HG02610 (cell line): ENCODE results near the gene PPP1R36.
"Not testable (repeated sequence)": the region's sequence is repeated elsewhere in the genome, so short reads cannot be mapped to it uniquely, and the experiment has no call there.

Experiments
- ATAC-seq: cut with Tn5 transposase; IDR thresholded peaks from one replicate; pipeline ENCODE4 v1.9.1; 2021; ENCODE audit warnings: mild to moderate bottlenecking, moderate library complexity; ENCODE audit not compliant: unreplicated experiment

Gene PPP1R36

DNA sequence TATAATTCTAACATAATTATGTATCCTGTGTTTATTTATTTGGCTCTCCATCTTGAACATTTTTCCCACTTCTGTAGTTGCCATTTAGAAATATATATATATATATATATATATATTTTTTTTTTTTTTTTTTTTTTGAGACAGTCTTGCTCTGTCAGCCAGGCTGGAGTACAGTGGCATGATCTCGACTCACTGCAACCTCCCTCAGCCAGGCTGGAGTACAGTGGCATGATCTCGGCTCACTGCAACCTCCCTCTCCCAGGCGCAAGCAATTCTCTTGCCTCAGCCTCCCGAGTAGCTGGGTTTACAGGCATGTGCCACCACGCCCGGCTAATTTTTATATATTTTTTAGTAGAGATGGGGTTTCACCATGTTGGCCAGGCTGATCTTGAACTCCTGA lies 32.1 kb upstream of the PPP1R36 start:
- not testable (repeated sequence) for ATAC-seq

DNA sequence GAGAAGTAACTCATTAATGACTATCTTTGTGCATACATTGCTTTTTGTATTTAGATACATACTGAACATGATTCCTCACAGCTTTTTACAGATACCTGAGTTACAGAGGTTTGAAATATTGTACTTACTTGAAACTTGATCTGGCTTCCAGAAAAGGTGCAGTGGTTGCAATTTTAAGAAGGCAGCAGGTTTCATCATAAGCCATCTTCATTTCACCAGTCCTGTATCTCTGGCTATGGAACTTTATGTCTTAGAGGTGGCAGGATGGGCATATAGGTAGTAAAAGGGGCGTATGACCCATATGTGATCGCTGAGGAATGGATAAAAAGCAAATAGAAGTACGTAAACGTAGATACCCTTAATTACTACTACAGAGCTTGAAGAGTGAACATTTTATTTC lies 31.5 kb upstream of the PPP1R36 start:
- no peak for ATAC-seq

DNA sequence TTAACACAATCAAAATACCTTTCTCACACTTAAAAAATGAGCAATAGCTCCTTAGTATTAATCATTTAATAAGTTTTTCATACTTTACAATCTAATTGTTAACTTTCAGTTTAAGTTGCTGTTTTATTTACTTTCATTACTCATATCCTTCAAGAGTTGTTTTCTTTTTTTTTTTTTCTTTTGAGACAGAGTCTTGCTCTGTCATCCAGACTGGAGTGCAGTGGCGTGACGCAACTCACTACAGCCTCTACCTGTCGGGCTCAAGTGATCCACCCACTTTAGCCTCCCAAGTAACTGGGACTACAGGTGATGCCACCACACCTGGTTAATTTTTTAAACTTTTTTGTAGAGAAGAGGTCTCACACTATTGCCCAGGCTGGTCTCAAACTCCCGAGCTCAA lies 29.1 kb upstream of the PPP1R36 start:
- no peak for ATAC-seq

DNA sequence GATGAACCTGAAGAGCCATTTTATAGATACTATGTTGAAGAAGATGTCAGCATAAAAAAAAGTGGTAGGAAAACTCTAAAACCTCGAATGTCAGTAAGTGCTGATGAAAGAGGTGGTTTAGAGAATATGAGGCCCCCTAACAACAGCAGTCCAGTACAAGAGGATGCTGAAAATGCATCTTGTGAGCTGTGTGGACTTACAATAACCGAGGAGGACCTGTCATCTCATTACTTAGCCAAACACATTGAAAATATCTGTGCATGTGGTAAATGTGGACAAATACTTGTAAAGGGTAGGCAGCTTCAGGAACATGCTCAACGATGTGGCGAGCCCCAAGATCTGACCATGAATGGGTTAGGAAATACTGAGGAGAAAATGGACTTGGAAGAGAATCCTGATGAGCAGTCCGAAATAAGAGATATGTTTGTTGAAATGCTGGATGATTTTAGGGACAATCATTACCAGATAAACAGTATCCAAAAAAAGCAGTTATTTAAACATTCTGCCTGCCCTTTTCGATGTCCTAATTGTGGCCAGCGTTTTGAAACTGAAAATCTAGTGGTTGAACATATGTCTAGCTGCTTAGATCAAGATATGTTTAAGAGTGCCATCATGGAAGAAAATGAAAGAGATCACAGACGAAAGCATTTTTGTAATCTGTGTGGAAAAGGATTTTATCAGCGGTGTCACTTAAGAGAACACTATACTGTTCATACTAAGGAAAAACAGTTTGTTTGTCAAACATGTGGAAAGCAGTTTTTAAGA lies 27.0 kb upstream of the PPP1R36 start:
- no peak for ATAC-seq

DNA sequence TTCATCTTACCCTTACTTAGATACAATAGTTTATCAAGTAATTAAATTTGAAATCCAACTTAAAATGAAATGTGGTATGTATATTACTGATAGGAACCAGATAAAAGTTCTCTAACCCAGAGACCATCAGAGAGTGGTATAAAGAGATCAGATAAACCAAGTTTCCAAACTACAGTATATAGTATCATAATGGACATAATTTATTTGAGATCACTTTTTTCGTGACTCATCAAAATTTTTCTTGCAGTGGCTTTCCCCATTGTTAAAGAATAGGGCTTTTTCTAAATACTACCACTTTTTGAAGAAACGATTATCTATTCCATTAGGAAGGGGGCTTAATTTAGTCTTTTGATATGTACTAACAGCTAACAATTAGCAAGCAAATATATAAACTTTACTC lies 24.4 kb upstream of the PPP1R36 start:
- ATAC-seq = no peak

DNA sequence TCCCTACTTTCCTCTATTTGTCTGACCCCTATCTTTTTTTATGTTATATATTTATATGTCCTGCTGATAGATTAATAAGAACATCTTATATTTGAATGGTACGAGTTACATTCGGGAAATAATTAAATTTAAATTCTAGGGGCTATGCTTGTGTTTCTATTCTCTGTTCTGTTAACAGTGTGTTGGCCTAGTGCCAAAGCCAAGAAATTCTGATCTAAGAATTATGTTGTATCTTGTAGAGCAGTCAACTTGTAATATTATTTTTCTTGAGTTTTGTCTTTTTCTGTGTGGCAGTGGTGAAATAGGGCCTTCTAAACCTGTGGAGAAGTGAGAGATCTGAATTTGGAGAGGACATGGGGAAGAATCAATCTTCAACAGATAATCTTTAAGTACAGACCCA lies 18.2 kb upstream of the PPP1R36 start:
- ATAC-seq = no peak

DNA sequence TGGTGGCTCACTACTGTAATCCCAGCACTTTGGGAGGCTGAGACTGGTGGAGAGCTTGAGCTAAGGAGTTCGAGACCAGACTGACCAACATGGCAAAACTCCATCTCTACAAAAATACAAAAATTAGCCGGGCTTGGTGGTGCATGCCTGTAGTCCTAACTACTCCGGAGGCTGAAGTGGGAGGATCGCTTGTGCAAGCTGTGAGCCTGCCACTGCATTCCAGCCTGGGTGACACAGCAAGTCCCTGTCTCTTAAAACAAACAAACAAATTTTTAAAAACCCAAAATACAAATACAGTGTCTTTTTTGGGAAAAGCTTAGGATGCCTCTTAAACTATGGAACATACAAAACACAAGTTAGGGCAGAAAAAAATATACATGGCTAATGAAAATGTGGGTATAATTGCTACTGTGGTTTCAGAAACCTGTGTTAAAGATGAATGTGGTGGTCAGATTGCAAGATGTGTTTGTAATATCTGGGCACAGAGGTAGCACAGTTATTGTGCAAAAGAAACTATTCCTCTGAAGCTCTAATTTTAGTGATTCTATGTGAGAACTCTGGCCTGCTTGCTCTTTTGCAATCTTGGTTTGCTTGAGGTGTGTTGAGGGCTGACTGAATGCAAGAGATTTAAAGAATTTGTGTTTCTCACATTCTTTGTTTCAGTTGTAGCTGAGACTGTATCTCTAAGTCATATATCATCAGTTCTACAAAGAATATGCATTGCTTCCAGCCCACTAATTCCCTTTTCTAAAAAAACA lies 13.1 kb upstream of the PPP1R36 start:
- no peak for ATAC-seq

DNA sequence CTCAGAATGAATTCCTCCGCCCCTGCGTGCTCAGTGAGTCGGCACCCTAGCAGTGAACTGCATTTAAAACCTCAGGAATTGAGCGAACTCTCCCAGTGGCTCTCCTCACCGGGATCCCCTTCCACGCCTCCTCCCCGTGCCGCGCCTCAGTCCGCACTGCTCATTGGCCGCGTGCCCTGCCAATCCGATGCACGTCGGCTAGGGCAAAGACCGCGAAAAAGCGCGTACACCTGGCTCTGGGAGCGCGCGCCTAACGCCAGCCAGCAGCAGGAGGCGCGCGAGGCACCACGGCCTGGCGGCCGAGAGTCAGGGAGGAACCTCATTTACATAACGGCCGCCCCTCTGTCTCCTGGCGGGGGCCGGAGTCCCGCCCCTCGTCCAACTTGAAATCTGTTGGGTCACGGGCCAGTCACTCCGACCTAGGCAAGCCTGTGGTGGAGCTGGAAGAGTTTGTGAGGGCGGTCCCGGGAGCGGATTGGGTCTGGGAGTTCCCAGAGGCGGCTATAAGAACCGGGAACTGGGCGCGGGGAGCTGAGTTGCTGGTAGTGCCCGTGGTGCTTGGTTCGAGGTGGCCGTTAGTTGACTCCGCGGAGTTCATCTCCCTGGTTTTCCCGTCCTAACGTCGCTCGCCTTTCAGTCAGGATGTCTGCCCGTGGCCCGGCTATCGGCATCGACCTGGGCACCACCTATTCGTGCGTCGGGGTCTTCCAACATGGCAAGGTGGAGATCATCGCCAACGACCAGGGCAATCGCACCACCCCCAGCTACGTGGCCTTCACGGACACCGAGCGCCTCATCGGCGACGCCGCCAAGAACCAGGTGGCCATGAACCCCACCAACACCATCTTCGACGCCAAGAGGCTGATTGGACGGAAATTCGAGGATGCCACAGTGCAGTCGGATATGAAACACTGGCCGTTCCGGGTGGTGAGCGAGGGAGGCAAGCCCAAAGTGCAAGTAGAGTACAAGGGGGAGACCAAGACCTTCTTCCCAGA lies 9.3 kb upstream of the PPP1R36 start, which contains the start of gene HSPA2:
HSPA2 (plus strand) TSS at position 534 of the 995 bp plus-strand sequence; CDS start at position 643, 109 bp downstream.
- ATAC-seq = peak; percentile 96

DNA sequence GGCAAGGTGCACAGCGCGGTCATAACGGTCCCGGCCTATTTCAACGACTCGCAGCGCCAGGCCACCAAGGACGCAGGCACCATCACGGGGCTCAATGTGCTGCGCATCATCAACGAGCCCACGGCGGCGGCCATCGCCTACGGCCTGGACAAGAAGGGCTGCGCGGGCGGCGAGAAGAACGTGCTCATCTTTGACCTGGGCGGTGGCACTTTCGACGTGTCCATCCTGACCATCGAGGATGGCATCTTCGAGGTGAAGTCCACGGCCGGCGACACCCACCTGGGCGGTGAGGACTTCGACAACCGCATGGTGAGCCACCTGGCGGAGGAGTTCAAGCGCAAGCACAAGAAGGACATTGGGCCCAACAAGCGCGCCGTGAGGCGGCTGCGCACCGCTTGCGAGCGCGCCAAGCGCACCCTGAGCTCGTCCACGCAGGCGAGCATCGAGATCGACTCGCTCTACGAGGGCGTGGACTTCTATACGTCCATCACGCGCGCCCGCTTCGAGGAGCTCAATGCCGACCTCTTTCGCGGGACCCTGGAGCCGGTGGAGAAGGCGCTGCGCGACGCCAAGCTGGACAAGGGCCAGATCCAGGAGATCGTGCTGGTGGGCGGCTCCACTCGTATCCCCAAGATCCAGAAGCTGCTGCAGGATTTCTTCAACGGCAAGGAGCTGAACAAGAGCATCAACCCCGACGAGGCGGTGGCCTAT lies 8.3 kb upstream of the PPP1R36 start:
- no peak for ATAC-seq

DNA sequence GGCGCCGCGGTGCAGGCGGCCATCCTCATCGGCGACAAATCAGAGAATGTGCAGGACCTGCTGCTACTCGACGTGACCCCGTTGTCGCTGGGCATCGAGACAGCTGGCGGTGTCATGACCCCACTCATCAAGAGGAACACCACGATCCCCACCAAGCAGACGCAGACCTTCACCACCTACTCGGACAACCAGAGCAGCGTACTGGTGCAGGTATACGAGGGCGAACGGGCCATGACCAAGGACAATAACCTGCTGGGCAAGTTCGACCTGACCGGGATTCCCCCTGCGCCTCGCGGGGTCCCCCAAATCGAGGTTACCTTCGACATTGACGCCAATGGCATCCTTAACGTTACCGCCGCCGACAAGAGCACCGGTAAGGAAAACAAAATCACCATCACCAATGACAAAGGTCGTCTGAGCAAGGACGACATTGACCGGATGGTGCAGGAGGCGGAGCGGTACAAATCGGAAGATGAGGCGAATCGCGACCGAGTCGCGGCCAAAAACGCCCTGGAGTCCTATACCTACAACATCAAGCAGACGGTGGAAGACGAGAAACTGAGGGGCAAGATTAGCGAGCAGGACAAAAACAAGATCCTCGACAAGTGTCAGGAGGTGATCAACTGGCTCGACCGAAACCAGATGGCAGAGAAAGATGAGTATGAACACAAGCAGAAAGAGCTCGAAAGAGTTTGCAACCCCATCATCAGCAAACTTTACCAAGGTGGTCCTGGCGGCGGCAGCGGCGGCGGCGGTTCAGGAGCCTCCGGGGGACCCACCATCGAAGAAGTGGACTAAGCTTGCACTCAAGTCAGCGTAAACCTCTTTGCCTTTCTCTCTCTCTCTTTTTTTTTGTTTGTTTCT lies 7.6 kb upstream of the PPP1R36 start:
- ATAC-seq = no peak

DNA sequence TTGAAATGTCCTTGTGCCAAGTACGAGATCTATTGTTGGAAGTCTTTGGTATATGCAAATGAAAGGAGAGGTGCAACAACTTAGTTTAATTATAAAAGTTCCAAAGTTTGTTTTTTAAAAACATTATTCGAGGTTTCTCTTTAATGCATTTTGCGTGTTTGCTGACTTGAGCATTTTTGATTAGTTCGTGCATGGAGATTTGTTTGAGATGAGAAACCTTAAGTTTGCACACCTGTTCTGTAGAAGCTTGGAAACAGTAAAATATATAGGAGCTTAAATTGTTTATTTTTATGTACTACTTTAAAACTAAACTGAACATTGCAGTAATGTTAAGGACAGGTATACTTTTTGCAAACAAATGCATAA lies 6.9 kb upstream of the PPP1R36 start:
- ATAC-seq = no peak

DNA sequence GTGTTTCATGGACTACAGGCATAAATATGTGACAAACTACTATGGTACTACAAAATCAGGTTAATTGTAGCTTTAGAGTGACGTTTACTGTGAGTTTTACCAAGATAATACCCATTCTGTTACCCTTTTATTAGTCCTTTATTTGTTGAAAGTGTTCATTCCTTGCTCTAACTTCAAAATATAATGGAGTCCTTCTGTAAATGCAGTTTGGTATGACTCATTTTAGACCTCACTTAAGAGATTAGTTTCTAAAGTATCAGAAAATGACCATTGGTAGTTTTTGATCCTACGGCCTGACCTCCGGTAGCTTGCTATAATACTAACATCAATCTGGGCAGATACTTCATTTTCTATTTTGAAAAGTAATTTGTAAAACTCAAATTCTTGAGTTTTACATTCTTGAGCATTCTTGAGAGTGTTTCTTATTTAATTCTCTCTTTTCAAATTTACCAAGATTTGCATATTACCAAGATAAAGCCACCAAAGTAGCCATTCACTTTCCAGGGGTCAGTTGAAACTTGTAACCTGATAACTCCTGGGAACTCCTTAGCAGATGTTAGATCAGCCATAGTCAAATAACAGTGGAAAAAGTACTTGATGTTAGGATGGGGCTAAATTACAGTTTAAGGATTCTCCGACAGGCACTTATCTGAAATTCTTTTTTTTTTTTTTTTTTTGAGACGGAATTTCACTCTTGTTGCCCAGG lies 5.0 kb upstream of the PPP1R36 start:
- no peak for ATAC-seq

DNA sequence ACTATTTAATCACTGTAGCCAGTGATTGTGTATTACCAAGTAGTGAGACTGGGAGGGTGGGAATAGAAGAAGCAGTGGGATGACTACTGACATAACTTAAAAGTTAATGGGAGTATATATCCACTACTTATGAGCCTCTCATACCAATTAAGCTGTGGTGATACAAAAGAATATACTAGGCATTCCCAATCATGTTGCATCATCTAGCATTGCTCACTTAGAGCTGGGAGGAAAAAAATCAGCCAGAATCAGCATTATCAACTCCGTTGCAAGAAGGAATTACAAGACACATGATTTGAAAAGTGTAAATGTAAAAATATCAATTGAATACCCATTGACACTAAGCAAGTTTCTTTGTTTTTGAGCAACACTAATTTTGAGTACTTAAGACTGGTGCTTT lies 745 bp upstream of the PPP1R36 start:
- no peak for ATAC-seq

DNA sequence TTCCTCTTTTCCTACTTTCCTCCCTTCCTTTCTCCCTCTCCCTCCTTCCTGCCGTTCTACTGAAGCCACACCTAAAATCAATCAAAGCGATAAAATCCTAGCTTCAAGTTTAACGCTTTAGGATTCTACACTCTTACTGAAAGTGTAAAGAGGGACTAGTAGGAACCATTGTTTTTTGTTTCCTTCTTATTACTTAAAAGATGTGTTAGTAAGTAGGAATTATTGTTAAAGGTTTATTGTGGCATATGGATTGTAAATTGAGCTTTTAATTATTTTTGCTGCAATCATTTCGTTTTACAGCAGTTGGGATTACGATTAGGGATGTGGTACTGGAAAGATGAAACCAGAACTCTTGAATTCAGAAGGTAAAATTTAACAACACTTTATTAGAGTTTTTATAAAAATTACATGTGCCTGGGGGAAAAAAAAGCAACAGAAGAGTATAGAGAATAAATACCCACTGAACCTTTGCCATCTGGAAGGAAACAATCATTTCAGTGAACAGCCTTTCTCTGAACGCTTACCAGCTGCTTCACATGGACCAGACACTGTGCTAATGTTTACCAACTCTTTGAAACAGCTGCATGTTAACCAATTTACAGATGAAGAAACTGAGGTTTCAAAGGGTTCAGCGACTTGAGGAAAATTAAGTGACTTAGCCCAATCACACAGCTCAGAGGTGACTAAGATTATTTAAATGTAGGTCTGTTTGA lies 1.0 kb downstream of the PPP1R36 start:
- ATAC-seq = no peak

DNA sequence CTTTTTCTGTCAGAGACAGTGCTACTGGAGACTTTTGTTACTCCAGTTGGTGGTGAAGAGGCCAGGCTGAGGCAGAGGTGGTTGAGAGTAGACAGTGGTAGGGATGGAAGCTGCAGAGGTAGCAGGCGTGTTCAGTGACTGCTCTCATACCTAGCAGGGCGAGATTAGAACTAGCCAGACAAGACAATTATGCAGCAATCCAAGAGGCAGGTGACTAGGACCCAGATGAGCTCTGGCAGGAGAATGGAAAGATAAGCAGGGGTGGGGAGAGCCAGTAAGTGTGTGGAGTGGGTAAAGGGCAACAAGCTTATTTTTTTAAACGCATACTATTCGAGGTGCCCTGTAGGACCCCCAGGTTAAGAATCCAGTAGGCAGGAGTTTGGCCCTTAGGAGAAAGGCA lies 4.8 kb downstream of the PPP1R36 start:
- no peak for ATAC-seq

DNA sequence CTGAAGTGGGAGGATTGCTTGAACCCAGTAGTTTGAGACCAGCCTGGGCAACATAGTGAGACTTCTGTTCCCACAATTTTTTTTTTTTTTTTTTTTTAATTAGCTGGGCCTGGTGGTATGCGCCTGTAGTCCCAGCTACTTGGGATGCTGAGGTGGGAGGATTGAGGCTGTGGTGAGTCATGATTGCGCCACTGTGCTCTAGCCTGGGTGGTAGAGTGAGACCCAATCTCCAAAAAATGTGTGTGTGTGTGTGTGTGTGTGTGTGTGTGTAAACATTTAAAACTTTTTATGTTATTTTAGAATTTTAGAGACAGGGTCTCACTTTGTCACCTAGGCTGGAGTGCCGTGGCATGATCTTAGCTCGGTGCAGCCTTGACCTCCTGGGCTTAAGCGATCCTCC lies 6.8 kb downstream of the PPP1R36 start:
- ATAC-seq = no peak

DNA sequence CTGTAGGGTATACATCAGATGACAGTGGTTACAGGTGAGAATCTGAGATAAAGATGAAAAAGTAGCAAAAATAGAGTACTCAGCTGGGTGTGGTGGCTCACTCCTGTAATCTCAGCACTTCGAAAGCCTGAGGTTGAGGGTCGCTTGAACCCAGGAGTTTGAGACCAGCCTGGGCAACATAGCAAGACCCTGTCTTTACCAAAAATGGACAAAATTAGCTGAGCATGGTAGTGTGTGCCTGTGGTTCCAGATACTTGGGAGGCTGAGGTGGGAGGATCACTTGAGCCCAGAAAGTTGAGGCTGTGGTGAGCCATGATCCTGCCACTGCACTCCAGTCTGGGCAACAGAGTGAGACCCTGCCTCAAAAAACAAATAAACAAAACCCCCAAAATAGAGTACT lies 8.5 kb downstream of the PPP1R36 start:
- not testable (repeated sequence) for ATAC-seq

DNA sequence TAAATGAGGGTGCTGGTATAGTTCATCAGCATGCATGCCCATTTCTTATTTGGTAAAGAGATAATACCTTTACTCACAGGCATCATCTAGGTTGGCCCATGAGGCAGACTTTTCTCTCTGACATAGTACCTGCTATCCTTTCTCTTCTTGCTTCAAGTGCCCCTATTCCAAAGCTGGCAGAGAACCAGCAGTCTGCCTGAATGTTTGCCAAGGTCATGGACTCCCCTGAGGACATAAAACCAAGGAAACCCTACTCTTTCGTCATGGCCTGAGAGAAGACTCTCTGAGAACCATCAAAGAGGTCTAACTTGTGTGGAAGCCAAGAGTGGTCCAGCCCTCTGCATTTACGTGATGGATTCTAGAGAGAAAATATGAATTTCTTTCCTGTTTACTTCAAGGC lies 11.9 kb downstream of the PPP1R36 start:
- ATAC-seq = no peak
